KMS-11 (cell line): Measurements from ENCODE around the gene TXNRD1.

Source experiments
- H2AFZ ChIP-seq: fragments of 200-600 bp; sonication (generic); 2 replicates; pipeline ENCODE4 v1.6.1; 2016; ENCODE audit warnings: antibody characterized with exemption, mixed run types, low read depth
- H3K27ac ChIP-seq: fragments of 200-600 bp; sonication (generic); 2 replicates; pipeline ENCODE4 v1.6.1; 2016; ENCODE audit warnings: mild to moderate bottlenecking, mixed run types
- H3K27me3 ChIP-seq: fragments of 200-600 bp; sonication (generic); 2 replicates; pipeline ENCODE4 v1.6.1; 2017; ENCODE audit warnings: mild to moderate bottlenecking, low read depth, mixed run types, moderate library complexity; ENCODE audit not compliant: insufficient read depth
- H3K36me3 ChIP-seq: fragments of 200-600 bp; sonication (generic); 2 replicates; pipeline ENCODE4 v1.6.1; 2017; ENCODE audit warnings: mild to moderate bottlenecking, mixed run types; ENCODE audit not compliant: insufficient read depth
- H3K4me1 ChIP-seq: fragments of 200-600 bp; sonication (generic); 2 replicates; pipeline ENCODE4 v1.6.1; 2016; ENCODE audit warnings: mild to moderate bottlenecking, low read depth, mixed run types; ENCODE audit not compliant: poor library complexity, severe bottlenecking
- H3K4me2 ChIP-seq: fragments of 200-600 bp; sonication (generic); 2 replicates; pipeline ENCODE4 v1.7.0; 2016; ENCODE audit warnings: mild to moderate bottlenecking, mixed run types
- H3K4me3 ChIP-seq: fragments of 200-600 bp; sonication (generic); IDR thresholded peaks from 2 replicates; pipeline ENCODE4 v1.6.1; 2017; ENCODE audit warnings: low read depth, low read length, mixed read lengths; ENCODE audit not compliant: insufficient read depth
- H3K79me2 ChIP-seq: fragments of 200-600 bp; sonication (generic); 2 replicates; pipeline ENCODE4 v1.6.1; 2016; ENCODE audit warnings: low read depth, mixed run types; ENCODE audit not compliant: insufficient read depth
- H3K9ac ChIP-seq: fragments of 200-600 bp; sonication (generic); 2 replicates; pipeline ENCODE4 v1.6.1; 2016; ENCODE audit warnings: mild to moderate bottlenecking, mixed run types
- H4K20me1 ChIP-seq: fragments of 200-600 bp; sonication (generic); 2 replicates; pipeline ENCODE4 v1.6.1; 2016; ENCODE audit warnings: mild to moderate bottlenecking, mixed run types; ENCODE audit not compliant: insufficient read depth
- TF ChIP-seq, protein P1 (sequence below): fragments of 200-600 bp; sonication (generic); conservative IDR thresholded peaks from 2 replicates; pipeline ENCODE4 v1.6.1; 2017; ENCODE audit warnings: low read depth, mild to moderate bottlenecking, antibody characterized with exemption, low read length, moderate library complexity, mixed read lengths

TXNRD1 gene

DNA sequence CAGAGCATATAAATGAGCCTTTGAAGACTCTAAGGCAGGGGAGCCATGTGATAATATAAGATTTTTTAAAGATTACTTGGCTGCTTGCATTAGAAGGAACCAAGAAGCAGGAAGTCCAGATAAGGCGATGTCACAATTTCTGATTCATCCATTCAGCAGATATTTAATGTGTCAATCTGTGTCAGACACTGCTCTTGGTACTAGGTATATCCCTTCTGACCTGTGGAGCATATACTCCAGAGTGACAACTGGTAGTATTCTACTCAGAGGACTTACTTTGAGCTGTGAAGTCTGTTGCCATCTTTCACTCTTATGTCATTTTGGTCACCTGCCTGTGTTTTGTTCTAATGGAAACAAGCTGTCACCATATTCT lies 98.6 kb downstream of the TXNRD1 start:
- H3K27ac ChIP-seq, result no peak overlapping the region
- no peaks in the 10 kb centered on the region for H3K27me3 ChIP-seq
- H3K9ac ChIP-seq, result no peak overlapping the region
- H3K4me1 ChIP-seq, result no peaks in the 10 kb centered on the region
- peaks cover 32% of the 10 kb centered on the region for H3K79me2 ChIP-seq
- no peak overlapping the region for H2AFZ ChIP-seq
- no peak overlapping the region for H3K4me2 ChIP-seq
- H4K20me1 ChIP-seq, result 0 out of 2 replicates have a peak, but pooled peaks cover 3% of the 10 kb centered on the region
- H3K4me3 ChIP-seq, result no peak overlapping the region
- peaks cover 9% of the 10 kb centered on the region for H3K36me3 ChIP-seq
- TF ChIP-seq, protein P1, sequence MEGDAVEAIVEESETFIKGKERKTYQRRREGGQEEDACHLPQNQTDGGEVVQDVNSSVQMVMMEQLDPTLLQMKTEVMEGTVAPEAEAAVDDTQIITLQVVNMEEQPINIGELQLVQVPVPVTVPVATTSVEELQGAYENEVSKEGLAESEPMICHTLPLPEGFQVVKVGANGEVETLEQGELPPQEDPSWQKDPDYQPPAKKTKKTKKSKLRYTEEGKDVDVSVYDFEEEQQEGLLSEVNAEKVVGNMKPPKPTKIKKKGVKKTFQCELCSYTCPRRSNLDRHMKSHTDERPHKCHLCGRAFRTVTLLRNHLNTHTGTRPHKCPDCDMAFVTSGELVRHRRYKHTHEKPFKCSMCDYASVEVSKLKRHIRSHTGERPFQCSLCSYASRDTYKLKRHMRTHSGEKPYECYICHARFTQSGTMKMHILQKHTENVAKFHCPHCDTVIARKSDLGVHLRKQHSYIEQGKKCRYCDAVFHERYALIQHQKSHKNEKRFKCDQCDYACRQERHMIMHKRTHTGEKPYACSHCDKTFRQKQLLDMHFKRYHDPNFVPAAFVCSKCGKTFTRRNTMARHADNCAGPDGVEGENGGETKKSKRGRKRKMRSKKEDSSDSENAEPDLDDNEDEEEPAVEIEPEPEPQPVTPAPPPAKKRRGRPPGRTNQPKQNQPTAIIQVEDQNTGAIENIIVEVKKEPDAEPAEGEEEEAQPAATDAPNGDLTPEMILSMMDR, result no peak

DNA sequence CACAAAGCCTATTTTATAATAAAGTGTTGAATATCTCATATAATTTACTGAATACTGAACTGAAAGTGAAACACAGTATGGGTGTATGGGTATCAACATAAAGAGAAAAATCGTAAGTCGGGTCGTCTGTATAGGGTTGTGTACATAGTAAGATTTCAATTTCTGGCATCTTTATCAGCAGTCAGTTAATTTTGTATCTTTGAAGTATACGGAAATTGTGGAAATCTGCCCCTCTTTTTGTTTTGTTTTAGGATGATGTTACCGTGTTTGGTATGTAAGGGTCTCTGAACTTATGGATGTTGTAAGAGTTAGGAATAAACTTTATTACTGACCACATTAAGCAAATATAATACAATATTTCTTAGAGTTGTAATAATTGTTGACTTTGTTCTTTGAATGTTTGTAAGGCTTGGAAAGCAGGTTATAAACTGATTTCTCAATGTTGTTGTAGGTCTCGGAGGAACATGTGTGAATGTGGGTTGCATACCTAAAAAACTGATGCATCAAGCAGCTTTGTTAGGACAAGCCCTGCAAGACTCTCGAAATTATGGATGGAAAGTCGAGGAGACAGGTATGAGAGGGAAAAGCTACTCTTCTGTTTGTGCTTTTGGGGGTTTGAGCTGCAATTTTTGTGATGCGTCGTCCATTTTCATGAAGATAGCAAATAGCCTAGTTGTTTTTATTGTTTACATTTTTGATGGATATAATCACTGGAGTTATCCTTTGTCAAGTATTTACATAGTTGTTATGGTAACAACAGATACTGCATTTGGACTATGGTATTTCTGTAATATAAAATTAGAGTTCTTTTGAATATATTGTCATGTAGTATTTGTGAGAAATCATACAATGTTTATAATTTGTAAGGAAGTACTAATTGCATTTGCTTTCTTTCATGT lies 100.0 kb downstream of the TXNRD1 start:
- peaks cover 14% of the 10 kb centered on the region for H3K36me3 ChIP-seq
- no peak overlapping the region for H2AFZ ChIP-seq
- H3K27me3 ChIP-seq, result no peaks in the 10 kb centered on the region
- H3K9ac ChIP-seq, result no peak overlapping the region
- 0 out of 2 replicates have a peak, but pooled peaks cover 3% of the 10 kb centered on the region for H4K20me1 ChIP-seq
- TF ChIP-seq, protein P1, result no peak
- peaks cover 20% of the 10 kb centered on the region; the same call in 1 of the 2 replicates for H3K79me2 ChIP-seq
- H3K27ac ChIP-seq, result no peak overlapping the region
- no peaks in the 10 kb centered on the region for H3K4me1 ChIP-seq
- no peak overlapping the region for H3K4me3 ChIP-seq
- H3K4me2 ChIP-seq, result no peak overlapping the region

DNA sequence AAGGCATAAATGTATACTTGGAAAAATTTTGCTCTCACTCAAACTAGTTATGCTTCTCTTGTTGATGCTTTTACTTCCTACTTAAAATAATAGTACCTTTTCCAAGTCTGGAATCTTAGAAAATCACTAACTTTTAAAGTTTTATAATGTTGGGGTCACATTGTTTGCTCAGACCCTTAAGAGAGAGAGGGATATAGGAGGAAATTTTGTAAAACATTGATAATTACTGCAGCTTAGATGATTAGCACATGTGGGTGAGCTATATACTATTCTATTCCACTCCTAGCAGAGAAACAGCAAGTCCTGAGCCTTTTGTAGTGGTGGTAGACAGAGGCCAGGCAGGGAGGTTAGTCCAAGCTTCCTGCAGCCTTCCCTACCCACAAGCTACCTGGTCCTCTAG lies 101.4 kb downstream of the TXNRD1 start:
- TF ChIP-seq, protein P1, result no peak
- Histone ChIP-seq H3K4me3 (no peak overlapping the region), H3K4me1 (no peaks in the 10 kb centered on the region), H2AFZ (no peak overlapping the region), H4K20me1 (no peaks in the 10 kb centered on the region), H3K79me2 (peaks cover 13% of the 10 kb centered on the region; the same call in 1 of the 2 replicates), H3K4me2 (no peak overlapping the region), H3K36me3 (peaks cover 14% of the 10 kb centered on the region), H3K27ac (no peak overlapping the region), H3K9ac (no peak overlapping the region), H3K27me3 (no peaks in the 10 kb centered on the region)

DNA sequence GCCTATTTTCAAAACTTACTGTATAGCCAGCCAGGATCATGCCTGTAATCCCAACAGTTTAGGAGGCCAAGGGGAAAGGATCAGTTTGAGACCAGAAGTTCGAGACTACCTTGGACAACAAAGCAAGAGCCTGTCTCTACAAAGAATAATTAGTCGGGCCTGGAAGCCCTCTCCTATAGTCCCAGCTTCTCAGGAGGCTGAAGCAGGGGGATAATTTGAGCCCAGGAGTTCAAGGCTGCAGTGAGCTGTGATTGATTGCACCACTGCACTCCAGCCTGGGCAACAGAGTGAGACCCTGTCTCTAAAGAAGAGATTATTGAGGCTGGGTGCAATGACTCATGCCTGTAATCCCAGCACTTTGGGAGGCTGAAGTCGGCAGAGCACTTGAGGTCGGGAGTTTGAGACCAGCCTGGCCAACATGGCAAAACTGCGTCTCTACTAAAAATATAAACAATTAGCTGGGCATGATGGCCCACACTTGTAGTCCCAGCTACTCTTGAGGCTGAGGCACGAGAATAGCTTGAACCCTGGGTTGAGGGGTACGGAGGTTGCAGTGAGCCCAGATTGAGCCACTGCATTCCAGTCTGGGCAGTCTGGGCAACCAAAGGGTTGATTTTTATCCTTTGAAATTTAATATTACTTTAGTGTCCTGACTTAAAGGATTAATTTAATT lies 102.1 kb downstream of the TXNRD1 start:
- Histone ChIP-seq H3K9ac (no peak overlapping the region), H3K4me3 (no peak overlapping the region), H3K27ac (no peak overlapping the region), H2AFZ (no peak overlapping the region), H3K36me3 (peaks cover 14% of the 10 kb centered on the region), H3K27me3 (no peaks in the 10 kb centered on the region), H3K4me2 (no peak overlapping the region), H3K79me2 (peaks cover 5% of the 10 kb centered on the region; the same call in 1 of the 2 replicates), H3K4me1 (no peaks in the 10 kb centered on the region), H4K20me1 (no peaks in the 10 kb centered on the region)
- TF ChIP-seq, protein P1, result no peak
